Naive thymus-derived CD4-positive, alpha-beta T cell (primary cell): ENCODE data around the gene EAPP. TPM values are rescaled to one million over a fixed set of nuclear protein-coding genes. Genes with fewer than 3 reads are reported as not detected.
"Not testable (repeated sequence)": the region's sequence is repeated elsewhere in the genome, so short reads cannot be mapped to it uniquely, and the experiment has no call there.

Source experiments
- ATAC-seq: fragments of 150-1000 bp; cut with Tn5 transposase; 2 replicates; pipeline ENCODE4 v1.10.0; 2021; ENCODE audit warnings: mild to moderate bottlenecking, moderate library complexity
- CTCF ChIA-PET: fragments of 350-600 bp; sonication (Branson Sonifier 250); formaldehyde crosslinking; loops from one replicate; lab custom pipeline; 2021; ENCODE audit warnings: antibody characterized with exemption; lab: Charles Lee
- POLR2A ChIA-PET: fragments of 350-600 bp; sonication (Branson Sonifier 250); formaldehyde crosslinking; loops from one replicate; lab custom pipeline; 2021; ENCODE audit warnings: antibody characterized with exemption, inconsistent platforms; lab: Charles Lee
- DNase-seq, 9 donors: peaks; one replicate each; pipeline versions ENCODE4 v3.0.0 to v3.0.0-alpha.2; 2020 to 2022; ENCODE audit warnings: mixed read lengths in 1 of 9
- H3K27ac ChIP-seq: one replicate; pipeline ENCODE4 v1.7.0; 2013; ENCODE audit warnings: mild to moderate bottlenecking, low read depth, low read length, moderate library complexity
- H3K27me3 ChIP-seq, 2 donors: one replicate each; pipeline ENCODE4 v1.7.0; 2013; ENCODE audit warnings: low read length in 2 of 2, mild to moderate bottlenecking in 2 of 2, moderate library complexity in 2 of 2; ENCODE audit not compliant: control insufficient read depth in 2 of 2, insufficient read depth in 2 of 2
- H3K36me3 ChIP-seq, 3 experiments: 1 replicate in 2 of 3; 2 replicates in 1 of 3; pipeline ENCODE4 v1.7.0; 2013; ENCODE audit warnings: low read length in 3 of 3, mild to moderate bottlenecking in 3 of 3, moderate library complexity in 1 of 3; ENCODE audit not compliant: insufficient read depth in 3 of 3, control insufficient read depth in 2 of 3
- H3K4me1 ChIP-seq, 2 donors: one replicate each; pipeline ENCODE4 v1.7.0; 2013; ENCODE audit warnings: low read length in 2 of 2, mild to moderate bottlenecking in 2 of 2, moderate library complexity in 1 of 2; ENCODE audit not compliant: control insufficient read depth in 2 of 2, insufficient read depth in 2 of 2
- H3K4me3 ChIP-seq: 2 replicates; pipeline ENCODE4 v1.7.0; 2013; ENCODE audit warnings: mild to moderate bottlenecking, low read length
- H3K9me3 ChIP-seq, 3 experiments: 1 replicate in 2 of 3; 2 replicates in 1 of 3; pipeline ENCODE4 v1.7.0; 2013; ENCODE audit warnings: low read length in 3 of 3; ENCODE audit not compliant: control insufficient read depth in 2 of 3
- H3K27ac Mint-ChIP-seq, 9 donors: one replicate each; pipeline ENCODE4 v1.8.0; 2020 to 2022; ENCODE audit warnings: mixed read lengths in 9 of 9, mild to moderate bottlenecking in 8 of 9, moderate library complexity in 5 of 9, inconsistent platforms in 2 of 9
- H3K27me3 Mint-ChIP-seq, 5 donors: one replicate each; pipeline ENCODE4 v1.8.0; 2021 to 2022; ENCODE audit warnings: mixed read lengths in 5 of 5, mild to moderate bottlenecking in 1 of 5
- H3K36me3 Mint-ChIP-seq, 5 donors: one replicate each; pipeline ENCODE4 v1.8.0; 2020 to 2022; ENCODE audit warnings: mixed read lengths in 5 of 5, mild to moderate bottlenecking in 3 of 5, inconsistent platforms in 1 of 5
- H3K4me1 Mint-ChIP-seq, 7 donors: one replicate each; pipeline ENCODE4 v1.8.0; 2020 to 2022; ENCODE audit warnings: mixed read lengths in 7 of 7, mild to moderate bottlenecking in 3 of 7, inconsistent platforms in 1 of 7
- H3K4me3 Mint-ChIP-seq, 10 donors: one replicate each; pipeline ENCODE4 v1.8.0; 2020 to 2022; ENCODE audit warnings: mild to moderate bottlenecking in 10 of 10, mixed read lengths in 10 of 10, moderate library complexity in 6 of 10, inconsistent platforms in 2 of 10
- H3K9me3 Mint-ChIP-seq, 11 donors: one replicate each; pipeline ENCODE4 v1.8.0; 2020 to 2022; ENCODE audit warnings: mixed read lengths in 11 of 11, mild to moderate bottlenecking in 4 of 11, inconsistent platforms in 1 of 11, moderate library complexity in 1 of 11
- intact Hi-C, 2 donors: fragments of 100-400 bp; cut with micrococcal nuclease; formaldehyde crosslinking; loops; one replicate each; pipeline ENCODE4 v1.15.1; 2023
- polyA plus RNA-seq, 2 donors: library from polyadenylated mRNA; unstranded; fragments of 300-500 nt; fragmentation: Illumina TruSeq; gene quantifications; one replicate each; pipeline ENCODE4 v1.2.3, GENCODE V29; 2021
- total RNA-seq, 6 experiments: library from RNA in 5 of 6; stranded (reverse) in 5 of 6; gene quantifications; 1 replicate in 5 of 6; 2 replicates in 1 of 6; pipeline ENCODE4 v1.2.3 and lab custom pipeline; 2021 to 2026

Gene EAPP
- total and polyA plus RNA-seq, 7 experiments from 2014 or later: 34.8 to 125 (median 65.4) TPM

- Histone ChIP-seq H3K27me3 (no peaks in the 10 kb centered on the region), H3K9me3 (no peaks in the 10 kb centered on the region), H3K4me3 (no peak overlapping the region), H3K4me1 (no peaks in the 10 kb centered on the region), H3K36me3 (no peaks in the 10 kb centered on the region), H3K27ac (no peak overlapping the region)
- Mint-ChIP-seq H3K27me3 (peaks cover 0 to 3% (median 0%) of the 10 kb centered on the region in 5 donors), H3K36me3 (no peaks in the 10 kb centered on the region), H3K4me3 (no peak overlapping the region), H3K27ac (no peak overlapping the region), H3K4me1 (peaks cover 0 to 2% (median 0%) of the 10 kb centered on the region in 7 donors), H3K9me3 (peaks cover 0 to 4% (median 0%) of the 10 kb centered on the region in 11 donors)
- DNase-seq (no peak), ATAC-seq (no peak)
- ChIA-PET POLR2A (no interaction called here), CTCF (no interaction called here)
- intact Hi-C loops: no loop called here
Observed at GRCh38 chr14:34489324-34489723, 50.2 kb downstream of the EAPP start.

- no peaks in the 10 kb centered on the region for H3K36me3 ChIP-seq
- H3K9me3 ChIP-seq: no peaks in the 10 kb centered on the region
- Mint-ChIP-seq H3K27ac (no peak overlapping the region), H3K4me1 (peaks cover 0 to 2% (median 0%) of the 10 kb centered on the region in 7 donors), H3K36me3 (no peaks in the 10 kb centered on the region), H3K4me3 (no peak overlapping the region), H3K27me3 (no peaks in the 10 kb centered on the region), H3K9me3 (peaks cover 0 to 4% (median 0%) of the 10 kb centered on the region in 11 donors)
- ChIA-PET POLR2A (no interaction called here), CTCF (no interaction called here)
- DNase-seq: no peak
- H3K4me3 ChIP-seq: no peak overlapping the region
- no peak for ATAC-seq
- no peaks in the 10 kb centered on the region for H3K27me3 ChIP-seq
- no peaks in the 10 kb centered on the region for H3K4me1 ChIP-seq
- no peak overlapping the region for H3K27ac ChIP-seq
- intact Hi-C loops: no loop called here
Observed at GRCh38 chr14:34488528-34488927, 51.0 kb downstream of the EAPP start.

GRCh38 chr14:34484726-34485125 is 54.8 kb downstream of the EAPP start:
- Histone ChIP-seq H3K4me1 (no peaks in the 10 kb centered on the region), H3K4me3 (no peak overlapping the region), H3K27ac (no peak overlapping the region), H3K27me3 (no peaks in the 10 kb centered on the region), H3K9me3 (no peaks in the 10 kb centered on the region), H3K36me3 (no peaks in the 10 kb centered on the region)
- no peak overlapping the region for H3K4me3 Mint-ChIP-seq
- intact Hi-C loops: no loop called here
- no peaks in the 10 kb centered on the region for H3K4me1 Mint-ChIP-seq
- CTCF ChIA-PET: no interaction called here
- H3K36me3 Mint-ChIP-seq: no peaks in the 10 kb centered on the region
- peaks cover 0 to 4% (median 0%) of the 10 kb centered on the region in 11 donors for H3K9me3 Mint-ChIP-seq
- DNase-seq: no peak
- H3K27me3 Mint-ChIP-seq: no peaks in the 10 kb centered on the region
- POLR2A ChIA-PET: no interaction called here
- no peak for ATAC-seq
- no peak overlapping the region for H3K27ac Mint-ChIP-seq

DNA sequence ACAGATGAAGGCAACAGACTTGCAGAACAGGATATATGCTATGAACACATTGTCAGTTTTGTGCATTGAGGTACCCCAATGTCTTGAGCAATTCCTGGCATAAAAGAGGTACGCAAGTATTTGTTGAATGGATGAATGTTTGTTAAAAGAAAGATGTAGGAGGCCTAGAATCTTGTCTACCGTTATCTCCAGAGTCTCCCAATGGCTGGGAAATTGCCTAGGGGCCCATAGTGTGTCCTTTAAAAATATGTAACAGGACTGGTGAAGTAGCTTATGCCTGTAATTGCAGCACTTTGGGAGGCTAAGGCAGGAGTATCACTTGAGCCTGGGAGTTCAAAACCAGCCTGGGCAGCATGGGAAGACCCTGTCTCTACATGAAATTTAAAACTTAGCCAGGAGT is 57.0 kb downstream of the EAPP start:
- no peak for ATAC-seq
- Mint-ChIP-seq H3K27me3 (no peaks in the 10 kb centered on the region), H3K4me1 (no peaks in the 10 kb centered on the region), H3K27ac (no peak overlapping the region), H3K4me3 (no peak overlapping the region), H3K9me3 (peaks cover 0 to 4% (median 0%) of the 10 kb centered on the region in 11 donors), H3K36me3 (no peaks in the 10 kb centered on the region)
- intact Hi-C loops: no loop called here
- DNase-seq: no peak
- no peaks in the 10 kb centered on the region for H3K4me1 ChIP-seq
- ChIA-PET POLR2A (no interaction called here), CTCF (no interaction called here)
- no peaks in the 10 kb centered on the region for H3K27me3 ChIP-seq
- no peak overlapping the region for H3K4me3 ChIP-seq
- H3K36me3 ChIP-seq: no peaks in the 10 kb centered on the region
- no peaks in the 10 kb centered on the region for H3K9me3 ChIP-seq
- H3K27ac ChIP-seq: no peak overlapping the region

GRCh38 chr14:34479694-34480093 is 59.8 kb downstream of the EAPP start:
- Histone ChIP-seq H3K4me3 (no peak overlapping the region), H3K27ac (no peak overlapping the region), H3K9me3 (no peaks in the 10 kb centered on the region), H3K36me3 (no peaks in the 10 kb centered on the region), H3K27me3 (no peaks in the 10 kb centered on the region), H3K4me1 (no peaks in the 10 kb centered on the region)
- DNase-seq: no peak
- Mint-ChIP-seq H3K4me1 (no peaks in the 10 kb centered on the region), H3K27ac (no peak overlapping the region), H3K4me3 (no peak overlapping the region), H3K36me3 (no peaks in the 10 kb centered on the region), H3K27me3 (no peaks in the 10 kb centered on the region), H3K9me3 (peaks cover 0 to 2% (median 0%) of the 10 kb centered on the region in 11 donors)
- ChIA-PET CTCF (interaction anchor here (0.7 kb wide), 1 partner anchor 578 kb away, joined by 3 read pairs; no protein-coding TSS in a partner anchor), POLR2A (no interaction called here)
- intact Hi-C loops: no loop called here
- ATAC-seq: no peak

- Histone ChIP-seq H3K4me3 (no peak overlapping the region), H3K36me3 (no peaks in the 10 kb centered on the region), H3K27me3 (no peaks in the 10 kb centered on the region), H3K4me1 (no peaks in the 10 kb centered on the region), H3K9me3 (no peaks in the 10 kb centered on the region), H3K27ac (no peak overlapping the region)
- ChIA-PET POLR2A (no interaction called here), CTCF (no interaction called here)
- DNase-seq: no peak
- no peak for ATAC-seq
- no peak overlapping the region for H3K27ac Mint-ChIP-seq
- intact Hi-C loops: no loop called here
- H3K36me3 Mint-ChIP-seq: no peaks in the 10 kb centered on the region
- peaks cover 0 to 2% (median 0%) of the 10 kb centered on the region in 11 donors for H3K9me3 Mint-ChIP-seq
- H3K27me3 Mint-ChIP-seq: peaks cover 0 to 9% (median 0%) of the 10 kb centered on the region in 5 donors
- H3K4me1 Mint-ChIP-seq: no peaks in the 10 kb centered on the region
- H3K4me3 Mint-ChIP-seq: no peak overlapping the region
Observed at GRCh38 chr14:34478261-34478660, 61.2 kb downstream of the EAPP start.

GRCh38 chr14:34476036-34476435 is 63.5 kb downstream of the EAPP start:
- POLR2A ChIA-PET, H3K4me1 ChIP-seq, H3K9me3 ChIP-seq, CTCF ChIA-PET, ATAC-seq, H3K4me1 Mint-ChIP-seq, H3K27ac ChIP-seq, H3K27me3 Mint-ChIP-seq, H3K4me3 ChIP-seq, DNase-seq, H3K36me3 Mint-ChIP-seq, H3K27ac Mint-ChIP-seq, intact Hi-C loops, H3K27me3 ChIP-seq, H3K9me3 Mint-ChIP-seq, H3K36me3 ChIP-seq, H3K4me3 Mint-ChIP-seq: not testable (repeated sequence)
